K562 (cell line): Measurements from ENCODE around the gene GSKIP. TPM values are rescaled to one million over a fixed set of nuclear protein-coding genes. Genes with fewer than 3 reads are reported as not detected.
A peak's percentile ranks its signal among the peaks of the same experiment; 100 is the strongest.

Experiments used
- ATAC-seq: fragments of 200-7000 bp; cut with Tn5 transposase; 3 replicates; pipeline ENCODE4 v1.9.1; 2020; ENCODE audit warnings: moderate library complexity
- BruUV-seq: library from RNA; stranded (reverse); fragments of 400-500 nt; replicated peaks from 2 replicates; lab custom pipeline; 2021; lab: Mats Ljungman, UMichigan
- CTCF ChIA-PET: fragments of 300-600 bp; formaldehyde crosslinking; extraction: SDS; loops from one replicate; lab custom pipeline; 2021; ENCODE audit warnings: low intra/inter-chr PET ratio; lab: Yijun Ruan, JAX
- POLR2A ChIA-PET: fragments of 300-600, 350-650 bp; sonication (Branson Sonifier 250); formaldehyde crosslinking; extraction: SDS; loops from one replicate; lab custom pipeline; 2021; ENCODE audit warnings: antibody characterized with exemption, inconsistent platforms; lab: Yijun Ruan, JAX
- DNase-seq, 4 experiments: peaks; one replicate each; pipeline versions ENCODE4 v3.0.0 to v3.0.0-alpha.2; 2011 to 2018; ENCODE audit warnings: low spot score in 3 of 4, mixed read lengths in 3 of 4; ENCODE audit errors: extremely low read depth in 1 of 4
- FAIRE-seq: peaks from 2 replicates; lab custom pipeline; 2011; peaks lifted over from hg19 to GRCh38; lab: Jason Lieb, UNC
- H2AFZ ChIP-seq: 2 replicates; pipeline ENCODE4 v1.6.0; 2011; ENCODE audit warnings: low read depth, low read length, control low read depth, inconsistent platforms
- H3K27ac ChIP-seq: fragments of 200-600 bp; 3 replicates; pipeline ENCODE4 v1.8.0; 2011; ENCODE audit warnings: low read depth, mild to moderate bottlenecking, control low read depth, inconsistent platforms, low read length, moderate library complexity, mixed read lengths; ENCODE audit errors: extremely low read depth
- H3K27me3 ChIP-seq, 2 experiments: fragments of 300-600 bp in 1 of 2; 2 replicates in 1 of 2; 3 replicates in 1 of 2; pipeline versions ENCODE4 v1.6.0 to v1.8.0; 2011; ENCODE audit warnings: inconsistent platforms in 2 of 2, low read length in 2 of 2, mild to moderate bottlenecking in 1 of 2, mixed read lengths in 1 of 2, moderate library complexity in 1 of 2; ENCODE audit not compliant: control insufficient read depth in 2 of 2, insufficient read depth in 2 of 2
- H3K36me3 ChIP-seq: fragments of 300-600 bp; 3 replicates; pipeline ENCODE4 v1.8.0; 2011; ENCODE audit warnings: mild to moderate bottlenecking, low read length, inconsistent platforms; ENCODE audit not compliant: control insufficient read depth, insufficient read depth
- H3K4me1 ChIP-seq, 2 experiments: fragments of 200-600 bp in 1 of 2; replicated peaks in 1 of 2; 2 replicates in 1 of 2; 3 replicates in 1 of 2; pipeline versions ENCODE4 v1.5.1 to v1.8.0; 2011; ENCODE audit warnings: inconsistent platforms in 2 of 2, low read length in 2 of 2, mild to moderate bottlenecking in 1 of 2, mixed read lengths in 1 of 2, moderate library complexity in 1 of 2; ENCODE audit not compliant: control insufficient read depth in 2 of 2, insufficient read depth in 2 of 2
- H3K4me2 ChIP-seq: 2 replicates; pipeline ENCODE4 v1.6.1; 2011; ENCODE audit warnings: low read length, control low read depth, inconsistent platforms, mixed read lengths; ENCODE audit not compliant: insufficient read depth
- H3K4me3 ChIP-seq: fragments of 200-600 bp; sonication (generic), shearing (Covaris generic); 2 replicates; pipeline ENCODE4 v1.5.1; 2016; ENCODE audit warnings: control low read depth, inconsistent platforms
- H3K79me2 ChIP-seq: fragments of 200-600 bp; 3 replicates; pipeline ENCODE4 v1.8.0; 2011; ENCODE audit warnings: low read length, inconsistent platforms; ENCODE audit not compliant: control insufficient read depth, insufficient read depth
- H3K9ac ChIP-seq, 2 experiments: 2 replicates each; pipeline versions ENCODE4 v1.6.0 to v1.6.1; 2011; ENCODE audit warnings: low read depth in 2 of 2, low read length in 2 of 2, control low read depth in 1 of 2, inconsistent platforms in 1 of 2, mild to moderate bottlenecking in 1 of 2, mixed read lengths in 1 of 2; ENCODE audit not compliant: insufficient read depth in 1 of 2
- H3K9me1 ChIP-seq: one replicate; pipeline ENCODE4 v1.6.0; 2011; ENCODE audit warnings: inconsistent platforms, mild to moderate bottlenecking, low read length, moderate library complexity; ENCODE audit not compliant: control insufficient read depth, insufficient read depth
- H3K9me3 ChIP-seq: replicated peaks from 2 replicates; pipeline ENCODE4 v1.5.1; 2011; ENCODE audit warnings: low read depth, low read length, inconsistent platforms; ENCODE audit not compliant: control insufficient read depth, insufficient read depth
- H4K20me1 ChIP-seq: replicated peaks from 2 replicates; pipeline ENCODE4 v1.6.1; 2011; ENCODE audit warnings: low read length, inconsistent platforms, mixed read lengths; ENCODE audit not compliant: control insufficient read depth, insufficient read depth
- RFX1 ChIP-seq: fragments of 450-650 bp; IDR thresholded peaks from 2 replicates; pipeline ENCODE4 v1.6.1; 2016; ENCODE audit warnings: mild to moderate bottlenecking, moderate library complexity
- SMC3 ChIP-seq: conservative IDR thresholded peaks from 2 replicates; pipeline ENCODE4 v1.6.1; 2011; ENCODE audit warnings: low read depth, low read length, improper control_type of control experiment; ENCODE audit not compliant: insufficient read depth
- WGBS: fragments of 100-300 bp; shearing (Covaris generic); methylation state at CpG from one replicate; pipeline ENCODE4 v1.1.6; 2016; ENCODE audit warnings: low coverage, mixed read lengths; ENCODE audit not compliant: insufficient coverage; ENCODE audit errors: missing lambda C conversion rate; 5-methylcytosine and 5-hydroxymethylcytosine counted together
- in situ Hi-C: fragments of 300-500 bp; cut with MboI; formaldehyde crosslinking; loops from 4 replicates; pipeline ENCODE4 v1.15.0; 2018; ENCODE audit warnings: inconsistent platforms, mixed read lengths
- intact Hi-C: fragments of 100-400 bp; cut with micrococcal nuclease; formaldehyde crosslinking; loops from 2 replicates; pipeline ENCODE4 v1.14.2; 2022
- polyA plus RNA-seq, 8 experiments: library from polyadenylated mRNA; depleted of rRNA in 4 of 8; stranded (reverse) in 5 of 8; unstranded in 3 of 8; fragments of >200 nt; fragmentation: Nextera tagmentation in 2 of 8; fragmentation: Illumina TruSeq in 1 of 8; extraction: Ambion mirVana in 2 of 8; extraction: Trizol in 1 of 8; gene quantifications; 2 replicates each; pipeline versions ENCODE4 v1.2.1 to v1.2.3, GENCODE V29; 2011 to 2014; ENCODE audit warnings: inconsistent platforms in 1 of 8, missing spikeins in 1 of 8
- total RNA-seq, 7 experiments: library from RNA; depleted of rRNA in 6 of 7; stranded (reverse); fragments of >200 nt in 6 of 7; fragmentation: Illumina TruSeq in 2 of 7; extraction: Trizol in 2 of 7; gene quantifications; 2 replicates each; pipeline versions ENCODE4 v1.2.1 to v1.2.3, GENCODE V29; 2011 to 2021; ENCODE audit warnings: low replicate concordance in 1 of 7
- TF ChIP-seq, protein P1 (sequence below): sonication (generic); formaldehyde crosslinking; IDR thresholded peaks from 2 replicates; pipeline ENCODE4 v1.9.0; 2022; ENCODE audit warnings: mild to moderate bottlenecking, missing genetic modification reagents
- TF ChIP-seq, protein P2 (sequence below), 3 experiments: IDR thresholded peaks in 2 of 3; conservative IDR thresholded peaks in 1 of 3; 2 replicates each; pipeline ENCODE4 v1.5.1; 2011 to 2012; ENCODE audit warnings: low read length in 3 of 3, mild to moderate bottlenecking in 3 of 3, control low read depth in 2 of 3, improper control_type of control experiment in 1 of 3, inconsistent platforms in 1 of 3, low read depth in 1 of 3, mixed read lengths in 1 of 3, moderate library complexity in 1 of 3; ENCODE audit not compliant: insufficient read depth in 2 of 3

Gene GSKIP
- total and polyA plus RNA-seq, 9 of the 15 experiments (the other 6 are each of a cell fraction or from before 2014, with no cell fraction given) = 12.9 to 58.9 (median 22.2) TPM

DNA sequence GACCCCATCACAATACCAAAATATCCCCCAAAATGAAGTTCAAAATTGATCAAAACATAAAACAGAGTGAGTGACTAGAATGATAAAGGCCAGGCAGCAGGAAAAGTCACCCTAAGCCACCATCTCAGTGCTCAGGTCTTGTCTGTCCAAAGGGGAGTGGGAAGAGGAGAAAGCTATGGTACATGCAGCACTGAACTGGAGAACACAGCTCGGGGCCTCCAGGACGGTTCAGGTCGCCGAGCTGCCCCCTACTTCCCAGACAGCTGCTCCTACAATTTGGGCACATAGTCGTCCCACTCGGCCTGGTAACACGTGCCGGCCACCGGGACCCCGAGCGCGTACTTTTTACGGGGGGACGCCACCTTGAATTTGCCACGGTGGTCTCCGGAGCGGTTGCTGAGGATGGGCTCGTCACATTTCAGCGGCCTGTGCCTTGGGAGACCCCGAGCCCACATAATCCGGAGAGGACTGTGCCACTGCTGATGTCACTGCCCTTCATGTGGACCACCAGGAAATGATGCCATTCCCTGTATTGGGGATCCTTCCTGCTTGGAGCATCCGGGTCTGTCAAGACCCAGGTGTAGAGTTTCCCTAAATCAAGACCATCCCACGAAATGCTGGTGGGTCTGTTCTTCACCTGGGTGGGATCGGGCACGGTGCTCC lies 60.3 kb downstream of the GSKIP start (continued):
- TF ChIP-seq, protein P1, sequence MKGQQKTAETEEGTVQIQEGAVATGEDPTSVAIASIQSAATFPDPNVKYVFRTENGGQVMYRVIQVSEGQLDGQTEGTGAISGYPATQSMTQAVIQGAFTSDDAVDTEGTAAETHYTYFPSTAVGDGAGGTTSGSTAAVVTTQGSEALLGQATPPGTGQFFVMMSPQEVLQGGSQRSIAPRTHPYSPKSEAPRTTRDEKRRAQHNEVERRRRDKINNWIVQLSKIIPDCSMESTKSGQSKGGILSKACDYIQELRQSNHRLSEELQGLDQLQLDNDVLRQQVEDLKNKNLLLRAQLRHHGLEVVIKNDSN (CRISPR knock-in tag) = no peak

DNA sequence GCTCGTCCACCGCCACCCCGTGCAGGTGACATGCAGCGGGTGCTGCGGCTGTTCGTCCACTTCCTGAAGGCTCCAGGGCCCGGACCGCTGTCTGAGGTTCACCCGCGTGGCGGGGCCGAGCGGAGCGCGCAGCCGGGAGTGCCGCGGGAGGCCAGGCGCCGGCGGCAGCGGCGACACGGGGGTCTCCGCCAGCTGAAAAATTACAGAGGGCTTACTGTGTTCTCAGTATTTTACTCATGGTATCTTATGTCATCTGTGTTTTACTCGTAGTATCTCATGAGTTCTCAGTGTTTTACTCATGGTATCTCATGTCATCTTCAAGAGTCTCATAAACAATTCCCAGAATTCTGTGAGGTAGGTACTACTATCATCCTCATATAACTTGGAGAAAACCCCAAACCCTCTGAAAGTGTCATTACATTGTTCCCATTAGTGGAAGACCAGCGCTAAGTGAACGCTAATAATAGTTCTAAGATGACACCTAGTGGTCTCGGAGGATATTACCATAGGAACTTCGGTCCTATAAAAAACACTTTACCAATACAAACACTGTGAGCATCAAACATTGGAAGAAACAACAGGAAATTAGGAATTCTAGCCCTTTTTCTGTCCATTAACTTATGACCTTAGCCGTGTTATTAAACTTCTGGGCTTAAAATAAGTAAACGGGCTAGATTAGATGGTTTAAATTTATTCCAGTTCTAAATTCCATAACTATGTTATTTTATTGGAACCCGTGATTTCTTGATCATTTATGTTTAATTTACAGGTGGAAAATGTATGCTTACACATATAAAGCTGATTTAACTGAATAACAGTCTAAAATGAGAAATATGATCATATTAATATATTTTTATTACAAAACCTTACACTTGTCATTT lies 61.0 kb downstream of the GSKIP start:
- Histone ChIP-seq H3K9me3 (no peaks in the 10 kb centered on the region), H3K36me3 (no peaks in the 10 kb centered on the region), H3K9me1 (no peaks in the 10 kb centered on the region), H2AFZ (peak overlapping the region; percentile 85), H3K4me3 (peak overlapping the region; percentile 30), H3K4me1 (peaks cover 0 to 8% of the 10 kb centered on the region in 2 experiments; a peak in 2 of 5 replicates), H4K20me1 (no peaks in the 10 kb centered on the region), H3K27me3 (no peaks in the 10 kb centered on the region), H3K27ac (no peak overlapping the region), H3K79me2 (no peaks in the 10 kb centered on the region), H3K4me2 (peak overlapping the region; percentile 57), H3K9ac (peak overlapping the region in 1 of 2 experiments; percentile 79; a peak in 2 of 4 replicates)
- no TSS peak for BruUV-seq
- POLR2A ChIA-PET = interaction anchor here (0.5 kb wide), 1 partner anchor 242 kb away, joined by 3 read pairs; no protein-coding TSS in a partner anchor
- CTCF ChIA-PET = interaction anchor here (0.6 to 2.6 kb wide), 6 partner anchors 52 to 862 kb away, joined by 4 to 25 read pairs (median 5); no protein-coding TSS in a partner anchor
- WGBS = 5% methylated on average over 31 of the region's 33 CpGs
- in situ Hi-C loops = loop anchor here (25.0 kb wide), 1 partner anchor 862 kb away; no protein-coding TSS in a partner anchor
- intact Hi-C loops = loop anchor here (1.0 to 10.0 kb wide), 4 partner anchors 128 to 860 kb away; no protein-coding TSS in a partner anchor
- ATAC-seq (peak; percentile 89), FAIRE-seq (peak; percentile 83), DNase-seq (peak; percentile 32 to 67 (median 36))
- TF ChIP-seq RFX1 = peak; percentile 27; the same call in 1 of the 2 replicates
- peak; percentile 76 for TF ChIP-seq SMC3
- TF ChIP-seq, protein P2, sequence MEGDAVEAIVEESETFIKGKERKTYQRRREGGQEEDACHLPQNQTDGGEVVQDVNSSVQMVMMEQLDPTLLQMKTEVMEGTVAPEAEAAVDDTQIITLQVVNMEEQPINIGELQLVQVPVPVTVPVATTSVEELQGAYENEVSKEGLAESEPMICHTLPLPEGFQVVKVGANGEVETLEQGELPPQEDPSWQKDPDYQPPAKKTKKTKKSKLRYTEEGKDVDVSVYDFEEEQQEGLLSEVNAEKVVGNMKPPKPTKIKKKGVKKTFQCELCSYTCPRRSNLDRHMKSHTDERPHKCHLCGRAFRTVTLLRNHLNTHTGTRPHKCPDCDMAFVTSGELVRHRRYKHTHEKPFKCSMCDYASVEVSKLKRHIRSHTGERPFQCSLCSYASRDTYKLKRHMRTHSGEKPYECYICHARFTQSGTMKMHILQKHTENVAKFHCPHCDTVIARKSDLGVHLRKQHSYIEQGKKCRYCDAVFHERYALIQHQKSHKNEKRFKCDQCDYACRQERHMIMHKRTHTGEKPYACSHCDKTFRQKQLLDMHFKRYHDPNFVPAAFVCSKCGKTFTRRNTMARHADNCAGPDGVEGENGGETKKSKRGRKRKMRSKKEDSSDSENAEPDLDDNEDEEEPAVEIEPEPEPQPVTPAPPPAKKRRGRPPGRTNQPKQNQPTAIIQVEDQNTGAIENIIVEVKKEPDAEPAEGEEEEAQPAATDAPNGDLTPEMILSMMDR (IDR thresholded peaks at IDR 0.05 in 2 of 3, conservative IDR thresholded peaks at IDR 0.05 in 1 of 3; ENCODE audit: insufficient read depth in 2 of 3, low read depth in 1 of 3, low read length in 3 of 3) = peak; percentile 57 to 77 (median 65)
